Adrenal gland (tissue), 12 donors: ENCODE data around the gene ZNF30. TPM values are rescaled to one million over a fixed set of nuclear protein-coding genes. Genes with fewer than 3 reads are reported as not detected.
"Not testable (repeated sequence)": the region's sequence is repeated elsewhere in the genome, so short reads cannot be mapped to it uniquely, and the experiment has no call there.

Experiments used
- DNase-seq, 7 donors: peaks; one replicate each; pipeline ENCODE4 v3.0.0-alpha.2; 2019 to 2020
- H3K27ac ChIP-seq, 5 donors: fragments of 200-600 bp; sonication (generic) in 4 of 5; 1 replicate in 3 of 5; 2 replicates in 2 of 5; pipeline versions ENCODE4 v1.5.1 to v1.8.0; 2016 to 2020; ENCODE audit warnings: mild to moderate bottlenecking in 1 of 5
- H3K27me3 ChIP-seq: fragments of 200-600 bp; 2 replicates; pipeline ENCODE4 v1.8.0; 2021
- H3K36me3 ChIP-seq, 2 donors: fragments of 200-600 bp; replicated peaks in 1 of 2; 1 replicate in 1 of 2; 2 replicates in 1 of 2; pipeline versions ENCODE4 v1.5.1 to v1.8.0; 2018 to 2022
- H3K4me1 ChIP-seq, 2 donors: fragments of 200-600 bp; replicated peaks in 1 of 2; 1 replicate in 1 of 2; 2 replicates in 1 of 2; pipeline versions ENCODE4 v1.5.1 to v1.8.0; 2018 to 2021
- H3K4me3 ChIP-seq, 4 donors: fragments of 200-600 bp; sonication (generic) in 3 of 4; one replicate each; pipeline ENCODE4 v1.5.1; 2016 to 2018
- H3K9me3 ChIP-seq, 3 donors: fragments of 200-600 bp; sonication (generic) in 1 of 3; replicated peaks in 1 of 3; 1 replicate in 2 of 3; 2 replicates in 1 of 3; pipeline versions ENCODE4 v1.5.1 to v1.8.0; 2016 to 2021
- CTCF ChIP-seq, 6 experiments: fragments of 450-650 bp in 4 of 6; fragments of 200-600 bp in 2 of 6; sonication (generic) in 1 of 6; IDR thresholded peaks; 1 replicate in 5 of 6; 2 replicates in 1 of 6; pipeline versions ENCODE4 v1.5.1 to v1.8.0; 2016 to 2021; ENCODE audit warnings: antibody characterized with exemption in 6 of 6, mild to moderate bottlenecking in 2 of 6, moderate library complexity in 1 of 6
- POLR2A ChIP-seq, 2 donors: fragments of 450-650 bp; IDR thresholded peaks; one replicate each; pipeline ENCODE4 v1.6.1; 2017; ENCODE audit warnings: antibody characterized with exemption in 2 of 2, mild to moderate bottlenecking in 2 of 2, moderate library complexity in 1 of 2
- WGBS, 4 donors: extraction: QIAGEN DNeasy Blood & Tissue Kit in 2 of 4; methylation state at CpG; one replicate each; pipeline versions ENCODE4 v1.1.5 to v1.1.7; 2013 to 2017; 5-methylcytosine and 5-hydroxymethylcytosine counted together
- intact Hi-C, 2 donors: fragments of 100-400 bp; cut with DNase I; formaldehyde crosslinking; loops; one replicate each; pipeline versions ENCODE4 v1.14.1 to v1.15.0; 2022 to 2023
- polyA plus RNA-seq, 3 donors: library from polyadenylated mRNA; stranded (reverse); fragments of 200-250 nt in 2 of 3; fragments of 350-450 nt in 1 of 3; fragmentation: Illumina TruSeq in 1 of 3; extraction: RNeasy Lipid Tissue Mini Kit (QIAGEN cat#74804) in 1 of 3; gene quantifications; one replicate each; pipeline ENCODE4 v1.2.3, GENCODE V29; 2013 to 2014
- total RNA-seq, 9 donors: library from RNA; depleted of rRNA in 4 of 9; stranded (reverse); fragments of >200 nt in 4 of 9; fragments of 120-200 nt in 1 of 9; fragmentation: NEBNext Ultra II Directional in 1 of 9; extraction: Animal tissue kit (Norgen Biotek cat#: 25700) in 1 of 9; gene quantifications; one replicate each; pipeline versions ENCODE4 v1.1.0 to v1.2.4, GENCODE V29; 2013 to 2023
- donor health status: healthy with polysubstance abuse.
- donor health status: Bipolar disorder and iron deficiency.
- donor health status: DM: yes; HTN: yes; CAD: no.
- donor health status: DM: no; HTN: no; CAD: no.
- donor health status: DM: no; HTN: no; CAD: no.
- donor health status: DM: yes; HTN: yes; CAD: no.

ZNF30 gene
- total and polyA plus RNA-seq, 12 donors: 2.1 to 5.6 (median 3.6) TPM

- no peak overlapping the region for H3K4me3 ChIP-seq
- 72 to 83% (median 75%) methylated on average over 6 of the region's 6 CpGs for WGBS, 4 donors
- intact Hi-C loops: no loop called here
- H3K9me3 ChIP-seq: peaks cover 0 to 8% (median 0%) of the 10 kb centered on the region in 3 donors
- no peaks in the 10 kb centered on the region for H3K4me1 ChIP-seq
- H3K27ac ChIP-seq: no peak overlapping the region
- no peak for DNase-seq
- no peaks in the 10 kb centered on the region for H3K27me3 ChIP-seq
- H3K36me3 ChIP-seq: no peaks in the 10 kb centered on the region
- no peak for TF ChIP-seq POLR2A (IDR thresholded peaks at IDR 0.05)
- TF ChIP-seq CTCF (IDR thresholded peaks at IDR 0.05): no peak
Observed at GRCh38 chr19:34888091-34888490, 38.6 kb upstream of the ZNF30 start.

- no peaks in the 10 kb centered on the region for H3K36me3 ChIP-seq
- no peak overlapping the region for H3K4me3 ChIP-seq
- H3K4me1 ChIP-seq: no peaks in the 10 kb centered on the region
- H3K9me3 ChIP-seq: no peaks in the 10 kb centered on the region
- H3K27ac ChIP-seq: no peak overlapping the region
- TF ChIP-seq POLR2A (IDR thresholded peaks at IDR 0.05) (no peak), CTCF (IDR thresholded peaks at IDR 0.05) (no peak)
- no peak for DNase-seq
- intact Hi-C loops: no loop called here
- 57 to 76% (median 68%) methylated on average over 2 of the region's 2 CpGs for WGBS, 4 donors
- peaks cover 16% of the 10 kb centered on the region for H3K27me3 ChIP-seq
Observed at GRCh38 chr19:34900245-34900644, 26.5 kb upstream of the ZNF30 start.

GRCh38 chr19:34904664-34905527 is 21.8 kb upstream of the ZNF30 start:
- Histone ChIP-seq H3K27ac (no peak overlapping the region), H3K4me1 (no peaks in the 10 kb centered on the region), H3K36me3 (no peaks in the 10 kb centered on the region), H3K27me3 (peaks cover 23% of the 10 kb centered on the region), H3K9me3 (no peaks in the 10 kb centered on the region), H3K4me3 (no peak overlapping the region)
- intact Hi-C loops: no loop called here
- WGBS, 4 donors: 5 to 14% (median 6%) methylated on average over 39 to 59 of the region's 59 CpGs
- TF ChIP-seq CTCF (IDR thresholded peaks at IDR 0.05) (no peak), POLR2A (IDR thresholded peaks at IDR 0.05) (no peak)
- DNase-seq: no peak

GRCh38 chr19:34910770-34911169 is 15.9 kb upstream of the ZNF30 start:
- 79 to 89% (median 84%) methylated on average over 3 of the region's 3 CpGs for WGBS, 4 donors
- Histone ChIP-seq H3K9me3 (no peaks in the 10 kb centered on the region), H3K4me1 (no peaks in the 10 kb centered on the region), H3K27me3 (peaks cover 2% of the 10 kb centered on the region), H3K27ac (no peak overlapping the region), H3K4me3 (no peak overlapping the region), H3K36me3 (no peaks in the 10 kb centered on the region)
- TF ChIP-seq POLR2A (IDR thresholded peaks at IDR 0.05) (no peak), CTCF (IDR thresholded peaks at IDR 0.05) (no peak)
- intact Hi-C loops: no loop called here
- no peak for DNase-seq

GRCh38 chr19:34917144-34917543 is 9.6 kb upstream of the ZNF30 start:
- WGBS, 4 donors: 74 to 81% (median 77%) methylated on average over 3 of the region's 3 CpGs

More at GRCh38 chr19:34917144-34917543, 9.6 kb upstream of the ZNF30 start:
- H3K36me3 ChIP-seq, intact Hi-C loops, DNase-seq, H3K9me3 ChIP-seq, H3K27ac ChIP-seq, H3K4me1 ChIP-seq, H3K4me3 ChIP-seq, H3K27me3 ChIP-seq: not testable (repeated sequence)
